SK-N-SH treated with all-trans-retinoic acid at 6 μM for 48 hours (cell line): ENCODE results near the gene DNAJA2.

Experiments used
- ATAC-seq: fragments of 200-7000 bp; cut with Tn5 transposase; 3 replicates; pipeline ENCODE4 v1.9.1; 2020; ENCODE audit warnings: mild to moderate bottlenecking, moderate library complexity
- ARNTL ChIP-seq: fragments of 450-650 bp; formaldehyde crosslinking; IDR thresholded peaks from 2 replicates; pipeline ENCODE4 v1.5.0; 2020; ENCODE audit warnings: low read depth, mild to moderate bottlenecking, moderate library complexity, borderline replicate concordance
- CSDC2 ChIP-seq: fragments of 250-450 bp; sonication (Bioruptor Pico); IDR thresholded peaks from 2 replicates; pipeline ENCODE4 v1.5.0; 2020; ENCODE audit warnings: mild to moderate bottlenecking, moderate library complexity
- CSRNP3 ChIP-seq: fragments of 250-450 bp; sonication (Bioruptor Pico); IDR thresholded peaks from 2 replicates; pipeline ENCODE4 v1.5.1; 2021; ENCODE audit warnings: mild to moderate bottlenecking, moderate library complexity
- ESRRG ChIP-seq: fragments of 250-450 bp; sonication (Bioruptor Pico); IDR thresholded peaks from 2 replicates; pipeline ENCODE4 v1.6.1; 2021; ENCODE audit warnings: mild to moderate bottlenecking
- GLIS3 ChIP-seq: fragments of 250-450 bp; sonication (Bioruptor Pico); IDR thresholded peaks from 2 replicates; pipeline ENCODE4 v1.5.0; 2020; ENCODE audit warnings: mild to moderate bottlenecking, moderate library complexity
- ISL1 ChIP-seq: fragments of 250-450 bp; sonication (Bioruptor Pico); IDR thresholded peaks from 2 replicates; pipeline ENCODE4 v2.1.2; 2022; ENCODE audit warnings: mild to moderate bottlenecking, moderate library complexity
- OSR1 ChIP-seq: fragments of 250-450 bp; sonication (Bioruptor Pico); IDR thresholded peaks from 2 replicates; pipeline ENCODE4 v1.8.0; 2022; ENCODE audit warnings: moderate library complexity, mild to moderate bottlenecking, inconsistent platforms
- PPARA ChIP-seq: fragments of 250-450 bp; sonication (Bioruptor Pico); IDR thresholded peaks from 2 replicates; pipeline ENCODE4 v1.5.0; 2020; ENCODE audit warnings: mild to moderate bottlenecking, borderline replicate concordance
- SNAI2 ChIP-seq: fragments of 250-450 bp; sonication (Bioruptor Pico); IDR thresholded peaks from 2 replicates; pipeline ENCODE4 v1.5.0; 2020; ENCODE audit warnings: mild to moderate bottlenecking, moderate library complexity
- TCF4 ChIP-seq: fragments of 250-450 bp; sonication (Bioruptor Pico); IDR thresholded peaks from 2 replicates; pipeline ENCODE4 v1.8.0; 2021; ENCODE audit warnings: mild to moderate bottlenecking, moderate library complexity, borderline replicate concordance
- TOX ChIP-seq: fragments of 250-450 bp; sonication (Bioruptor Pico); IDR thresholded peaks from 2 replicates; pipeline ENCODE4 v1.8.0; 2021; ENCODE audit warnings: mild to moderate bottlenecking, moderate library complexity, borderline replicate concordance
- ZC3H10 ChIP-seq: fragments of 250-450 bp; sonication (Bioruptor Pico); IDR thresholded peaks from 2 replicates; pipeline ENCODE4 v1.5.1; 2021; ENCODE audit warnings: mild to moderate bottlenecking, moderate library complexity
- ZFP3 ChIP-seq: fragments of 250-450 bp; sonication (Bioruptor Pico); IDR thresholded peaks from 2 replicates; pipeline ENCODE4 v1.5.0; 2020; ENCODE audit warnings: mild to moderate bottlenecking, moderate library complexity
- ZFP30 ChIP-seq: fragments of 450-650 bp; formaldehyde crosslinking; IDR thresholded peaks from 2 replicates; pipeline ENCODE4 v1.5.0; 2022; ENCODE audit warnings: mild to moderate bottlenecking, moderate library complexity
- ZNF565 ChIP-seq: fragments of 450-650 bp; formaldehyde crosslinking; conservative IDR thresholded peaks from 2 replicates; pipeline ENCODE4 v1.5.0; 2020; ENCODE audit warnings: low read depth, mild to moderate bottlenecking, moderate library complexity
- ZNF70 ChIP-seq: fragments of 450-650 bp; formaldehyde crosslinking; IDR thresholded peaks from 2 replicates; pipeline ENCODE4 v1.5.0; 2020; ENCODE audit warnings: mild to moderate bottlenecking, moderate library complexity
- ZNF8 ChIP-seq: fragments of 450-650 bp; formaldehyde crosslinking; IDR thresholded peaks from 2 replicates; pipeline ENCODE4 v1.5.0; 2020; ENCODE audit warnings: mild to moderate bottlenecking, moderate library complexity
- TF ChIP-seq, protein P1 (sequence below): fragments of 250-450 bp; sonication (Bioruptor Pico); IDR thresholded peaks from 2 replicates; pipeline ENCODE4 v1.5.1; 2020; ENCODE audit warnings: low read depth, mild to moderate bottlenecking, moderate library complexity
- TF ChIP-seq, protein P2 (sequence below): fragments of 250-450 bp; sonication (Bioruptor Pico); IDR thresholded peaks from 2 replicates; pipeline ENCODE4 v1.8.0; 2021; ENCODE audit warnings: low read depth, mild to moderate bottlenecking, moderate library complexity, borderline replicate concordance
- TF ChIP-seq, protein P3 (sequence below): fragments of 250-450 bp; sonication (Bioruptor Pico); IDR thresholded peaks from 2 replicates; pipeline ENCODE4 v1.8.0; 2020; ENCODE audit warnings: mild to moderate bottlenecking, moderate library complexity, borderline replicate concordance

DNAJA2 gene

GRCh38 chr16:46970089-46970488, 3.4 kb downstream of the DNAJA2 start:
- no peak for TF ChIP-seq GLIS3
- TF ChIP-seq ISL1 (CRISPR knock-in tag): no peak
- TF ChIP-seq, protein P1, sequence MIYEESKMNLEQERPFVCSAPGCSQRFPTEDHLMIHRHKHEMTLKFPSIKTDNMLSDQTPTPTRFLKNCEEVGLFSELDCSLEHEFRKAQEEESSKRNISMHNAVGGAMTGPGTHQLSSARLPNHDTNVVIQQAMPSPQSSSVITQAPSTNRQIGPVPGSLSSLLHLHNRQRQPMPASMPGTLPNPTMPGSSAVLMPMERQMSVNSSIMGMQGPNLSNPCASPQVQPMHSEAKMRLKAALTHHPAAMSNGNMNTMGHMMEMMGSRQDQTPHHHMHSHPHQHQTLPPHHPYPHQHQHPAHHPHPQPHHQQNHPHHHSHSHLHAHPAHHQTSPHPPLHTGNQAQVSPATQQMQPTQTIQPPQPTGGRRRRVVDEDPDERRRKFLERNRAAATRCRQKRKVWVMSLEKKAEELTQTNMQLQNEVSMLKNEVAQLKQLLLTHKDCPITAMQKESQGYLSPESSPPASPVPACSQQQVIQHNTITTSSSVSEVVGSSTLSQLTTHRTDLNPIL: no peak
- no peak for TF ChIP-seq OSR1 (CRISPR knock-in tag)
- TF ChIP-seq, protein P2, sequence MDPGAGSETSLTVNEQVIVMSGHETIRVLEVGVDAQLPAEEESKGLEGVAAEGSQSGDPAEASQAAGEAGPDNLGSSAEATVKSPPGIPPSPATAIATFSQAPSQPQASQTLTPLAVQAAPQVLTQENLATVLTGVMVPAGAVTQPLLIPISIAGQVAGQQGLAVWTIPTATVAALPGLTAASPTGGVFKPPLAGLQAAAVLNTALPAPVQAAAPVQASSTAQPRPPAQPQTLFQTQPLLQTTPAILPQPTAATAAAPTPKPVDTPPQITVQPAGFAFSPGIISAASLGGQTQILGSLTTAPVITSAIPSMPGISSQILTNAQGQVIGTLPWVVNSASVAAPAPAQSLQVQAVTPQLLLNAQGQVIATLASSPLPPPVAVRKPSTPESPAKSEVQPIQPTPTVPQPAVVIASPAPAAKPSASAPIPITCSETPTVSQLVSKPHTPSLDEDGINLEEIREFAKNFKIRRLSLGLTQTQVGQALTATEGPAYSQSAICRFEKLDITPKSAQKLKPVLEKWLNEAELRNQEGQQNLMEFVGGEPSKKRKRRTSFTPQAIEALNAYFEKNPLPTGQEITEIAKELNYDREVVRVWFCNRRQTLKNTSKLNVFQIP (CRISPR knock-in tag): no peak
- no peak for TF ChIP-seq ESRRG (CRISPR knock-in tag)
- no peak for TF ChIP-seq ZNF565 (CRISPR knock-in tag)
- no peak for TF ChIP-seq CSRNP3
- no peak for TF ChIP-seq PPARA (CRISPR knock-in tag)
- TF ChIP-seq ZNF8 (CRISPR knock-in tag): no peak
- TF ChIP-seq ZFP3 (CRISPR knock-in tag): no peak
- TF ChIP-seq TCF4 (CRISPR knock-in tag): no peak
- no peak for ATAC-seq

DNA sequence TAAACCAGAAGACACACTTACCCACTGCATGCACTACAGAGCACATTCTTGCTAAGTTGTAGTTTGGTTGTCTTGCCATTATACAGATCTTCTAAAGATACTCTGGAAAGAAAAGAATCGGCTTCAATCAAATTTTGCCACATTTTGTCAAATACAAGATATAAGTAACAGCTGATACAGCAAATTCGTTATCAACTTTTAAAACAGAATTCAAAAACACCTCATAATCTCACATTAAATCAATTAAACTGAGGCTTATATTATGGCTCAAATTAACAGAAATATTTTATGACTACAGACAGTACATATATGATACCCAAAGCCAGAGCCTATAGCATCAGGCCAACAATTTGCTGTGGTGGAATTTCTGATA, 5.4 kb downstream of the DNAJA2 start:
- TF ChIP-seq CSDC2 (CRISPR knock-in tag) (no peak), TOX (CRISPR knock-in tag) (no peak), ARNTL (CRISPR knock-in tag) (no peak), ZFP30 (CRISPR knock-in tag) (no peak), ESRRG (CRISPR knock-in tag) (no peak), SNAI2 (no peak), ZNF70 (no peak), ZFP3 (CRISPR knock-in tag) (no peak), PPARA (CRISPR knock-in tag) (no peak), CSRNP3 (no peak), ZC3H10 (CRISPR knock-in tag) (no peak)
- TF ChIP-seq, protein P3, sequence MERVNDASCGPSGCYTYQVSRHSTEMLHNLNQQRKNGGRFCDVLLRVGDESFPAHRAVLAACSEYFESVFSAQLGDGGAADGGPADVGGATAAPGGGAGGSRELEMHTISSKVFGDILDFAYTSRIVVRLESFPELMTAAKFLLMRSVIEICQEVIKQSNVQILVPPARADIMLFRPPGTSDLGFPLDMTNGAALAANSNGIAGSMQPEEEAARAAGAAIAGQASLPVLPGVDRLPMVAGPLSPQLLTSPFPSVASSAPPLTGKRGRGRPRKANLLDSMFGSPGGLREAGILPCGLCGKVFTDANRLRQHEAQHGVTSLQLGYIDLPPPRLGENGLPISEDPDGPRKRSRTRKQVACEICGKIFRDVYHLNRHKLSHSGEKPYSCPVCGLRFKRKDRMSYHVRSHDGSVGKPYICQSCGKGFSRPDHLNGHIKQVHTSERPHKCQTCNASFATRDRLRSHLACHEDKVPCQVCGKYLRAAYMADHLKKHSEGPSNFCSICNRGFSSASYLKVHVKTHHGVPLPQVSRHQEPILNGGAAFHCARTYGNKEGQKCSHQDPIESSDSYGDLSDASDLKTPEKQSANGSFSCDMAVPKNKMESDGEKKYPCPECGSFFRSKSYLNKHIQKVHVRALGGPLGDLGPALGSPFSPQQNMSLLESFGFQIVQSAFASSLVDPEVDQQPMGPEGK (CRISPR knock-in tag): no peak
- TF ChIP-seq, protein P1: no peak
- no peak for ATAC-seq

DNA sequence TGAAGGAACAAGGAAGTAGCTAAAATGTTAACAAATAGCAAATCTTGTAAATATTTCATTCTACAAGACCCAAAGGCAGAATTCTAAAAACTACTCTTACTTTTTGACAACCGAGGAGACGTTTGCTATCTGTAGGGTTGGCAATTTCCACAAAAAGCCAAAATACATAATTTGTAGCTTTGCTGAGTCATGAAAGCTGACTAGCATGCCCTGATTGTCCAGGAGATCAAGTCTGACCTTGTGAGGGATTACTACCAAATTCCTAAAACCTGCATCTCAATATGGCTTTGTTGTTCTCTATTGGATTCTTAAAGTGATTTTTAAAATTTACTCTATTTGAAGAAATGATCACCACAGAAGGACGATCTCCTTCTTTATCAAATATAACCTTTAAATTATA, 10.8 kb downstream of the DNAJA2 start:
- no peak for TF ChIP-seq SNAI2
- TF ChIP-seq ESRRG (CRISPR knock-in tag): no peak
- no peak for TF ChIP-seq ISL1 (CRISPR knock-in tag)
- TF ChIP-seq ZNF565 (CRISPR knock-in tag): no peak
- TF ChIP-seq CSRNP3: no peak
- TF ChIP-seq ZFP3 (CRISPR knock-in tag): no peak
- no peak for TF ChIP-seq ZFP30 (CRISPR knock-in tag)
- no peak for TF ChIP-seq ZC3H10 (CRISPR knock-in tag)
- no peak for TF ChIP-seq ZNF70
- no peak for TF ChIP-seq OSR1 (CRISPR knock-in tag)
- no peak for TF ChIP-seq ARNTL (CRISPR knock-in tag)
- no peak for TF ChIP-seq TCF4 (CRISPR knock-in tag)
- TF ChIP-seq, protein P1: no peak
- TF ChIP-seq, protein P2 (CRISPR knock-in tag): no peak
- ATAC-seq: no peak
